SH-SY5Y (cell line): ENCODE data around the gene CC2D1A.
A peak's percentile ranks its signal among the peaks of the same experiment; 100 is the strongest.

Source experiments
- GATA2 ChIP-seq: IDR thresholded peaks from 2 replicates; pipeline ENCODE4 v1.6.1; 2011; ENCODE audit warnings: mild to moderate bottlenecking, low read depth, low read length
- GATA3 ChIP-seq: IDR thresholded peaks from 2 replicates; pipeline ENCODE4 v1.6.1; 2011; ENCODE audit warnings: low read depth, mild to moderate bottlenecking, low read length, moderate library complexity

- TF ChIP-seq GATA3 (no peak), GATA2 (peak; percentile 80)
Observed at GRCh38 chr19:13873834-13874515, 32.0 kb upstream of the CC2D1A start.
